ENCODE measurements around the gene ATP8B3.

DNA sequence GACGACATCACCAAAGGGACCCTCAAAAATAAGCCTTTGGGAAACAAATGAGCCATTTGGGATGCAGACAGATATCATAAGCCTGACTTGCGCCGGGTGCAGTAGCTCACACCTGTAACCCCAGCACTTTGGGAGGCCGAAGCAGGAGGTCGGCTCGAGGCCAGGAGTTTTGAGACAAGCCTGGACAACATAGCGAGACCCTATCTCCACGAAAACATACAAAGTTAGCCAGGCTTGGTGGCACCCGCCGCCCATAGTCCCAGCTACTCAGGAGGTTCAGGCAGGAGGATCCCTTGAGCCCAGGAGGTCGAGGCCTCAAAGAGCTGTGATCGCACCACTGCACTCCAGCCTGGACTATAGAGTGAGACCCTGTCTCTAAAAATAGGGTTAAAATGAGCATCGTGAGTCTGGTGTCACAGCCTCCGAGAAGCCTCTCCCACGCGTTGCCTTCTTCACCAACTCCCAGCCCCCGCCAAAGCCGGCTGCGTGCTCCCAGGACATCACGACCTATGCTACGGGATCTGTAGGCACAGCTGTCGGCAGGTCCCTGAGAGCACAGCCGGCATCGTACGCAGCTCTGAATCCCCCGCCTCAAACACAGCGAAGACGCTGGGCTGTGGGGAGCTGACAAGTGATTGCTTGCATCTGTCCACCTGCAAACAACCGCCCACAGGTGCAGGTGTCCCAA, 34.6 kb upstream of the ATP8B3 start:
- TF ChIP-seq, protein P1, sequence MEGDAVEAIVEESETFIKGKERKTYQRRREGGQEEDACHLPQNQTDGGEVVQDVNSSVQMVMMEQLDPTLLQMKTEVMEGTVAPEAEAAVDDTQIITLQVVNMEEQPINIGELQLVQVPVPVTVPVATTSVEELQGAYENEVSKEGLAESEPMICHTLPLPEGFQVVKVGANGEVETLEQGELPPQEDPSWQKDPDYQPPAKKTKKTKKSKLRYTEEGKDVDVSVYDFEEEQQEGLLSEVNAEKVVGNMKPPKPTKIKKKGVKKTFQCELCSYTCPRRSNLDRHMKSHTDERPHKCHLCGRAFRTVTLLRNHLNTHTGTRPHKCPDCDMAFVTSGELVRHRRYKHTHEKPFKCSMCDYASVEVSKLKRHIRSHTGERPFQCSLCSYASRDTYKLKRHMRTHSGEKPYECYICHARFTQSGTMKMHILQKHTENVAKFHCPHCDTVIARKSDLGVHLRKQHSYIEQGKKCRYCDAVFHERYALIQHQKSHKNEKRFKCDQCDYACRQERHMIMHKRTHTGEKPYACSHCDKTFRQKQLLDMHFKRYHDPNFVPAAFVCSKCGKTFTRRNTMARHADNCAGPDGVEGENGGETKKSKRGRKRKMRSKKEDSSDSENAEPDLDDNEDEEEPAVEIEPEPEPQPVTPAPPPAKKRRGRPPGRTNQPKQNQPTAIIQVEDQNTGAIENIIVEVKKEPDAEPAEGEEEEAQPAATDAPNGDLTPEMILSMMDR (IDR thresholded peaks at IDR 0.05), result no peak
- TF ChIP-seq POLR2A (IDR thresholded peaks at IDR 0.05), result no peak
- no peak for TF ChIP-seq EP300 (IDR thresholded peaks at IDR 0.05)
